ENCODE results near the gene GMEB2.

Gene GMEB2

GRCh38 chr20:63542031-63542559 is 84.8 kb downstream of the GMEB2 start:
- DNase-seq: peak; percentile 66

GRCh38 chr20:63541371-63541770 is 85.5 kb downstream of the GMEB2 start:
- no peak for DNase-seq

GRCh38 chr20:63540417-63541186 is 86.3 kb downstream of the GMEB2 start:
- DNase-seq: no peak

- no peak for DNase-seq
Measured at GRCh38 chr20:63539441-63540370, 87.2 kb downstream of the GMEB2 start.

GRCh38 chr20:63539092-63539430 is 87.8 kb downstream of the GMEB2 start:
- no peak for DNase-seq

- DNase-seq: peak; percentile 62
Measured at GRCh38 chr20:63538204-63539091, 88.5 kb downstream of the GMEB2 start.

Measured in DMS153 (cell line).